HG03103 (cell line): ENCODE data around the gene FOXO1.

ENCODE experiments used
- ATAC-seq: cut with Tn5 transposase; IDR thresholded peaks from one replicate; pipeline ENCODE4 v1.9.1; 2021; ENCODE audit warnings: low read depth; ENCODE audit not compliant: unreplicated experiment

Gene FOXO1

GRCh38 chr13:40640202-40640601, 26.2 kb downstream of the FOXO1 start:
- no peak for ATAC-seq

GRCh38 chr13:40639221-40639681, 27.2 kb downstream of the FOXO1 start:
- ATAC-seq, result no peak

- no peak for ATAC-seq
Measured at GRCh38 chr13:40637643-40638042, 28.8 kb downstream of the FOXO1 start.

- ATAC-seq, result no peak
Measured at GRCh38 chr13:40635315-40635995, 31.0 kb downstream of the FOXO1 start.

- no peak for ATAC-seq
Measured at GRCh38 chr13:40632915-40633314, 33.5 kb downstream of the FOXO1 start.

GRCh38 chr13:40631605-40632004, 34.8 kb downstream of the FOXO1 start:
- ATAC-seq, result no peak

GRCh38 chr13:40629678-40630384, 36.6 kb downstream of the FOXO1 start:
- ATAC-seq, result peak; percentile 78

- no peak for ATAC-seq
Measured at GRCh38 chr13:40626977-40627376, 39.5 kb downstream of the FOXO1 start.

- no peak for ATAC-seq
Measured at GRCh38 chr13:40626561-40626960, 39.9 kb downstream of the FOXO1 start.

GRCh38 chr13:40624986-40625385, 41.5 kb downstream of the FOXO1 start:
- no peak for ATAC-seq

GRCh38 chr13:40624383-40624782, 42.1 kb downstream of the FOXO1 start:
- ATAC-seq, result no peak

- no peak for ATAC-seq
Measured at GRCh38 chr13:40622761-40623160, 43.7 kb downstream of the FOXO1 start.

- no peak for ATAC-seq
Measured at GRCh38 chr13:40622246-40622645, 44.2 kb downstream of the FOXO1 start.

- ATAC-seq, result no peak
Measured at GRCh38 chr13:40619479-40619814, 47.0 kb downstream of the FOXO1 start.

GRCh38 chr13:40618581-40619478, 47.6 kb downstream of the FOXO1 start:
- no peak for ATAC-seq

- ATAC-seq, result no peak
Measured at GRCh38 chr13:40617801-40618356, 48.6 kb downstream of the FOXO1 start.

- no peak for ATAC-seq
Measured at GRCh38 chr13:40615619-40616018, 50.8 kb downstream of the FOXO1 start.

- ATAC-seq, result no peak
Measured at GRCh38 chr13:40613914-40614313, 52.5 kb downstream of the FOXO1 start.

GRCh38 chr13:40613192-40613818, 53.1 kb downstream of the FOXO1 start:
- peak; percentile 81 for ATAC-seq

- ATAC-seq, result no peak
Measured at GRCh38 chr13:40612041-40612440, 54.4 kb downstream of the FOXO1 start.
